Measurements from ENCODE around the gene NACAD.

The NACAD gene

GRCh38 chr7:45088821-45089340, at the start of gene NACAD:
NACAD (minus strand) TSS chr7:45088969; CDS start chr7:45088894, 75 bp downstream.
- DNase-seq (ENCODE audit: low read depth) = no peak

GRCh38 chr7:45136106-45137060, 47.6 kb upstream of the NACAD start:
- peak; percentile 67 for DNase-seq (ENCODE audit: low read depth)

GRCh38 chr7:45133877-45134276, 45.1 kb upstream of the NACAD start:
- DNase-seq (ENCODE audit: low read depth) = no peak

- no peak for DNase-seq (ENCODE audit: low read depth)
Observed at GRCh38 chr7:45133352-45133751, 44.6 kb upstream of the NACAD start.

GRCh38 chr7:45132708-45133320, 44.0 kb upstream of the NACAD start:
- no peak for DNase-seq (ENCODE audit: low read depth)

GRCh38 chr7:45131891-45132290, 43.1 kb upstream of the NACAD start:
- no peak for DNase-seq (ENCODE audit: low read depth)

GRCh38 chr7:45130910-45131309, 42.1 kb upstream of the NACAD start:
- DNase-seq (ENCODE audit: low read depth) = no peak

- DNase-seq (ENCODE audit: low read depth) = no peak
Observed at GRCh38 chr7:45129906-45130305, 41.1 kb upstream of the NACAD start.

GRCh38 chr7:45129181-45129800, 40.5 kb upstream of the NACAD start:
- no peak for DNase-seq (ENCODE audit: low read depth)

- no peak for DNase-seq (ENCODE audit: low read depth)
Observed at GRCh38 chr7:45126920-45127319, 38.2 kb upstream of the NACAD start.

- DNase-seq (ENCODE audit: low read depth) = no peak
Observed at GRCh38 chr7:45126201-45126600, 37.4 kb upstream of the NACAD start.

GRCh38 chr7:45125193-45125904, 36.6 kb upstream of the NACAD start:
- no peak for DNase-seq (ENCODE audit: low read depth)

- DNase-seq (ENCODE audit: low read depth) = no peak
Observed at GRCh38 chr7:45123913-45124710, 35.3 kb upstream of the NACAD start.

- no peak for DNase-seq (ENCODE audit: low read depth)
Observed at GRCh38 chr7:45122975-45123860, 34.4 kb upstream of the NACAD start.

- no peak for DNase-seq (ENCODE audit: low read depth)
Observed at GRCh38 chr7:45119550-45119949, 30.8 kb upstream of the NACAD start.

GRCh38 chr7:45118889-45119331, 30.1 kb upstream of the NACAD start:
- DNase-seq (ENCODE audit: low read depth) = no peak

GRCh38 chr7:45118292-45118691, 29.5 kb upstream of the NACAD start:
- DNase-seq (ENCODE audit: low read depth) = no peak

GRCh38 chr7:45117582-45117981, 28.8 kb upstream of the NACAD start:
- no peak for DNase-seq (ENCODE audit: low read depth)

GRCh38 chr7:45116048-45116447, 27.3 kb upstream of the NACAD start:
- DNase-seq (ENCODE audit: low read depth) = no peak

- DNase-seq (ENCODE audit: low read depth) = no peak
Observed at GRCh38 chr7:45114926-45115325, 26.2 kb upstream of the NACAD start.
